ENCODE data around the gene PSPN.

DNA sequence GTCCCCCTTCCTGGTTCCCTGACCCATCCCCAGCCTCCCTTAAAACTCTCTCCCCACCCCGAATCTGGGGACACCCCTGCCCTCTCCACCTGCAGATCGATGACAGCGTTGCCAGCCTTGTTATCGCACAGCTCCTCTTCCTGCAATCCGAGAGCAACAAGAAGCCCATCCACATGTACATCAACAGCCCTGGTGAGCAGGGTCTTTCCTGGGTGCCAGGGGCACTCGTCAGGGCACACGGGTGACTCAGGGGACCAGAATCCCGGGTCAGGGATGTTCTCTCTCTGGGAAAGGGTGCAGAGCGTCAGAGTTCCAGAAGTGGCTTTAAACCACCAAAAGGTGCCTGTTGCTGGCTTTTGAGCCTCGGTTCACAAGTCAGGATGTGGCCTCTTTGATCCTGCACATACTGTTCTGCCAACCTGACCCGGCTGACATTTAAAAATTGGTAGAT is 13.4 kb downstream of the PSPN start:
- TF ChIP-seq POLR2A (IDR thresholded peaks at IDR 0.05; ENCODE audit: borderline replicate concordance, extremely low read depth, insufficient read depth, insufficient read length), result no peak
- TF ChIP-seq, protein P1, sequence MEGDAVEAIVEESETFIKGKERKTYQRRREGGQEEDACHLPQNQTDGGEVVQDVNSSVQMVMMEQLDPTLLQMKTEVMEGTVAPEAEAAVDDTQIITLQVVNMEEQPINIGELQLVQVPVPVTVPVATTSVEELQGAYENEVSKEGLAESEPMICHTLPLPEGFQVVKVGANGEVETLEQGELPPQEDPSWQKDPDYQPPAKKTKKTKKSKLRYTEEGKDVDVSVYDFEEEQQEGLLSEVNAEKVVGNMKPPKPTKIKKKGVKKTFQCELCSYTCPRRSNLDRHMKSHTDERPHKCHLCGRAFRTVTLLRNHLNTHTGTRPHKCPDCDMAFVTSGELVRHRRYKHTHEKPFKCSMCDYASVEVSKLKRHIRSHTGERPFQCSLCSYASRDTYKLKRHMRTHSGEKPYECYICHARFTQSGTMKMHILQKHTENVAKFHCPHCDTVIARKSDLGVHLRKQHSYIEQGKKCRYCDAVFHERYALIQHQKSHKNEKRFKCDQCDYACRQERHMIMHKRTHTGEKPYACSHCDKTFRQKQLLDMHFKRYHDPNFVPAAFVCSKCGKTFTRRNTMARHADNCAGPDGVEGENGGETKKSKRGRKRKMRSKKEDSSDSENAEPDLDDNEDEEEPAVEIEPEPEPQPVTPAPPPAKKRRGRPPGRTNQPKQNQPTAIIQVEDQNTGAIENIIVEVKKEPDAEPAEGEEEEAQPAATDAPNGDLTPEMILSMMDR (IDR thresholded peaks at IDR 0.05 in 2 of 3, conservative IDR thresholded peaks at IDR 0.05 in 1 of 3; ENCODE audit: borderline replicate concordance in 1 of 3, insufficient read depth in 1 of 3, low read depth in 2 of 3, low read length in 2 of 3), result no peak
- TF ChIP-seq EZH2 (IDR thresholded peaks at IDR 0.05), result no peak
- TF ChIP-seq, protein P2, sequence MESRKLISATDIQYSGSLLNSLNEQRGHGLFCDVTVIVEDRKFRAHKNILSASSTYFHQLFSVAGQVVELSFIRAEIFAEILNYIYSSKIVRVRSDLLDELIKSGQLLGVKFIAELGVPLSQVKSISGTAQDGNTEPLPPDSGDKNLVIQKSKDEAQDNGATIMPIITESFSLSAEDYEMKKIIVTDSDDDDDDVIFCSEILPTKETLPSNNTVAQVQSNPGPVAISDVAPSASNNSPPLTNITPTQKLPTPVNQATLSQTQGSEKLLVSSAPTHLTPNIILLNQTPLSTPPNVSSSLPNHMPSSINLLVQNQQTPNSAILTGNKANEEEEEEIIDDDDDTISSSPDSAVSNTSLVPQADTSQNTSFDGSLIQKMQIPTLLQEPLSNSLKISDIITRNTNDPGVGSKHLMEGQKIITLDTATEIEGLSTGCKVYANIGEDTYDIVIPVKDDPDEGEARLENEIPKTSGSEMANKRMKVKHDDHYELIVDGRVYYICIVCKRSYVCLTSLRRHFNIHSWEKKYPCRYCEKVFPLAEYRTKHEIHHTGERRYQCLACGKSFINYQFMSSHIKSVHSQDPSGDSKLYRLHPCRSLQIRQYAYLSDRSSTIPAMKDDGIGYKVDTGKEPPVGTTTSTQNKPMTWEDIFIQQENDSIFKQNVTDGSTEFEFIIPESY (IDR thresholded peaks at IDR 0.05; ENCODE audit: extremely low read depth, insufficient replicate concordance, low read length), result no peak
